Lung (tissue), 12 donors: ENCODE results near the gene ZEB2. TPM values are rescaled to one million over a fixed set of nuclear protein-coding genes. Genes with fewer than 3 reads are reported as not detected.

Source experiments
- ATAC-seq: fragments of 200-7000 bp; cut with Tn5 transposase; one replicate; pipeline ENCODE4 v1.9.1; 2020; ENCODE audit warnings: moderate number of reproducible peaks; ENCODE audit not compliant: insufficient read depth, low FRiP score
- DNase-seq, 3 donors: peaks; one replicate each; pipeline ENCODE4 v3.0.0-alpha.2; 2013 to 2017
- H3K27ac ChIP-seq, 2 donors: one replicate each; pipeline ENCODE4 v1.5.1; 2013; ENCODE audit warnings: mild to moderate bottlenecking in 2 of 2, moderate library complexity in 2 of 2, control low read depth in 1 of 2, inconsistent platforms in 1 of 2, low read depth in 1 of 2, low read length in 1 of 2
- H3K27me3 ChIP-seq, 3 donors: one replicate each; pipeline ENCODE4 v1.5.1; 2013; ENCODE audit warnings: low read length in 2 of 3; ENCODE audit not compliant: control insufficient read depth in 3 of 3, insufficient read depth in 3 of 3
- H3K36me3 ChIP-seq, 4 donors: one replicate each; pipeline ENCODE4 v1.5.1; 2013; ENCODE audit warnings: low read length in 4 of 4, mild to moderate bottlenecking in 1 of 4, moderate library complexity in 1 of 4; ENCODE audit not compliant: control insufficient read depth in 4 of 4, insufficient read depth in 4 of 4
- H3K4me1 ChIP-seq, 5 donors: one replicate each; pipeline ENCODE4 v1.5.1; 2013; ENCODE audit warnings: low read length in 5 of 5, mild to moderate bottlenecking in 2 of 5, moderate library complexity in 1 of 5; ENCODE audit not compliant: control insufficient read depth in 5 of 5, insufficient read depth in 5 of 5
- H3K4me3 ChIP-seq: one replicate; pipeline ENCODE4 v1.5.1; 2013; ENCODE audit warnings: mild to moderate bottlenecking, control low read depth, moderate library complexity
- H3K9ac ChIP-seq, 2 donors: one replicate each; pipeline ENCODE4 v1.5.1; 2013; ENCODE audit warnings: low read length in 2 of 2, control low read depth in 1 of 2; ENCODE audit not compliant: insufficient read depth in 1 of 2
- H3K9me3 ChIP-seq, 4 donors: one replicate each; pipeline ENCODE4 v1.5.1; 2013; ENCODE audit warnings: low read length in 3 of 4, mild to moderate bottlenecking in 1 of 4, moderate library complexity in 1 of 4; ENCODE audit not compliant: control insufficient read depth in 4 of 4, insufficient read depth in 3 of 4
- WGBS, 2 donors: extraction: QIAGEN DNeasy Blood & Tissue Kit; methylation state at CpG; one replicate each; pipeline ENCODE4 v1.1.7; 2013; 5-methylcytosine and 5-hydroxymethylcytosine counted together
- polyA plus RNA-seq, 2 donors: library from polyadenylated mRNA; stranded (reverse); fragments of 200-250 nt; gene quantifications; one replicate each; pipeline ENCODE4 v1.2.1, GENCODE V29; 2013
- total RNA-seq, 2 donors: library from RNA; depleted of rRNA in 1 of 2; stranded (reverse); fragments of >200 nt in 1 of 2; gene quantifications; one replicate each; pipeline ENCODE4 v1.2.1, GENCODE V29; 2014 to 2021
- TF ChIP-seq, protein P1 (sequence below): IDR thresholded peaks from 2 replicates; pipeline ENCODE4 v1.5.1; 2012; ENCODE audit warnings: mild to moderate bottlenecking; ENCODE audit errors: control extremely low read depth, extremely low read depth
- donor health status: control.
- donor health status: control.
- donor health status: Bipolar disorder and iron deficiency.
- donor health status: healthy.
- donor health status: DM: yes; HTN: yes; CAD: no.

ZEB2 gene
- total and polyA plus RNA-seq, 4 donors, result 27.0 to 332 (median 127) TPM

- ATAC-seq, result no peak
- peaks cover 0 to 66% (median 4%) of the 10 kb centered on the region in 3 donors for H3K27me3 ChIP-seq
- no peak overlapping the region for H3K4me3 ChIP-seq
- WGBS, 2 donors, result 30 to 44% methylated on average over 3 of the region's 3 CpGs
- H3K4me1 ChIP-seq, result peaks cover 0 to 78% (median 7%) of the 10 kb centered on the region in 5 donors
- H3K36me3 ChIP-seq, result peaks cover 0 to 47% (median 21%) of the 10 kb centered on the region in 4 donors
- H3K9ac ChIP-seq, result peak overlapping the region; percentile 94 to 100
- H3K27ac ChIP-seq, result peak overlapping the region in 1 of 2 donors; percentile 99
- TF ChIP-seq, protein P1, sequence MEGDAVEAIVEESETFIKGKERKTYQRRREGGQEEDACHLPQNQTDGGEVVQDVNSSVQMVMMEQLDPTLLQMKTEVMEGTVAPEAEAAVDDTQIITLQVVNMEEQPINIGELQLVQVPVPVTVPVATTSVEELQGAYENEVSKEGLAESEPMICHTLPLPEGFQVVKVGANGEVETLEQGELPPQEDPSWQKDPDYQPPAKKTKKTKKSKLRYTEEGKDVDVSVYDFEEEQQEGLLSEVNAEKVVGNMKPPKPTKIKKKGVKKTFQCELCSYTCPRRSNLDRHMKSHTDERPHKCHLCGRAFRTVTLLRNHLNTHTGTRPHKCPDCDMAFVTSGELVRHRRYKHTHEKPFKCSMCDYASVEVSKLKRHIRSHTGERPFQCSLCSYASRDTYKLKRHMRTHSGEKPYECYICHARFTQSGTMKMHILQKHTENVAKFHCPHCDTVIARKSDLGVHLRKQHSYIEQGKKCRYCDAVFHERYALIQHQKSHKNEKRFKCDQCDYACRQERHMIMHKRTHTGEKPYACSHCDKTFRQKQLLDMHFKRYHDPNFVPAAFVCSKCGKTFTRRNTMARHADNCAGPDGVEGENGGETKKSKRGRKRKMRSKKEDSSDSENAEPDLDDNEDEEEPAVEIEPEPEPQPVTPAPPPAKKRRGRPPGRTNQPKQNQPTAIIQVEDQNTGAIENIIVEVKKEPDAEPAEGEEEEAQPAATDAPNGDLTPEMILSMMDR, result no peak
- H3K9me3 ChIP-seq, result no peaks in the 10 kb centered on the region
- DNase-seq, result peak in 2 of 3 donors; percentile 86 to 87
Observed at GRCh38 chr2:144511226-144511810, 8.6 kb downstream of the ZEB2 start.

DNA sequence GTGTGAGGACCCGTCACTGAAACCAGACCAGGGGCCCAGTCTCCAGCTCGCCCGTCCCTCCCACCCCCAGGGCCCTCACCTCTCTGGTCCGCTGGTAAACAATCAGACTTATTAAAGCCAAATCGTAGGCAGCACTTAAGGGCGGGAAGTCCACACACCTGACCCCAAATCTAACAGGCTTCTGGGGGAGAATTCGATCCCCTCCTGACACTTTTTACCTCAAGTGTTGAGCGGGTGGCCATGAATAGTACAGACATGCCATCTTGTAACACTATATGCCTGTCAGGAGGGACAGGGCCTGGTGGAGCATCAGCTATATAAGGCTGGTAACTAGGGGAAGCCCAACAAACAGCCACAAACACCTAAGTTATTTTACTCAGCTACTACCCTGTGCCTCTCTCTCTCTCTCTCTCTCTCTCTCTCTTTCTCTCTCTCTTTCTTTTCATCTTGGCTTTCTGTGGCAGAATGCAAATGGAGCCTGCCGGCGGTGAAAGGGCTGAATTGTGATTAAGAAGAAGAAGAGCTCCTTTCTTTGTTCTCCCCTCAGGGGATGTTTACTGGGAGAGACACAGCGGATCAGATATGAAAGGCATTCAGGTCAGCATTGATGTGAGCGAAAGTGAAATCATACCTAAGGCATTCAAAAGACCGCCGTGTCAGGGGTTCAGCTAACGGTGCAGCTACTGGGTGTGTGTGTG is 9.5 kb downstream of the ZEB2 start:
- peak in 1 of 3 donors; percentile 74 for DNase-seq

DNA sequence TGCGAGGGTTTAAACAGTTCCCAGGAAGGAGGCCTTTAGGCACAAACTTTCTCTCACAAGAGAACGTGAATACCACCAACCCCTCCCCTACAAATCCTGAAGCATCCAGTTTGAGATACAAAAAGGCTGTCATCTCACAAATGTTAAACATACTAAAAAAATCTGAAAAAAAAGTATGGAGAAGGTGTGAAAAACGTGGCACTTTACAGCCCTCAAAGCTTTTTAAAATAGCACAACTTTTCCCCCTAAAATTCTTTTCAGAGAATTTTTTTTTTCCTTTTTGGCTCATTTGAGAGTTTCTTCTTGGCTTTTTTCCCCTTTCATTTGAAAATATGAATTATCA is 10.1 kb downstream of the ZEB2 start:
- Histone ChIP-seq H3K36me3 (peaks cover 0 to 40% (median 16%) of the 10 kb centered on the region in 4 donors), H3K27ac (peak overlapping the region; percentile 90 to 99), H3K9ac (peak overlapping the region in 1 of 2 donors; percentile 100), H3K4me1 (peaks cover 3 to 93% (median 7%) of the 10 kb centered on the region in 5 donors), H3K27me3 (peaks cover 0 to 58% (median 4%) of the 10 kb centered on the region in 3 donors), H3K9me3 (no peaks in the 10 kb centered on the region), H3K4me3 (no peak overlapping the region)
- TF ChIP-seq, protein P1, result no peak
- WGBS, 2 donors, result 30 to 49% methylated on average over 3 of the region's 3 CpGs
- DNase-seq (peak in 1 of 3 donors; percentile 82), ATAC-seq (no peak)

More for the DNA sequence above, 9.5 kb downstream of the ZEB2 start:
- no peak for ATAC-seq
- 36 to 56% methylated on average over 15 of the region's 15 CpGs for WGBS, 2 donors
- TF ChIP-seq, protein P1, result no peak
- H3K9ac ChIP-seq, result peak overlapping the region; percentile 94 to 100
- H3K27me3 ChIP-seq, result peaks cover 0 to 64% (median 4%) of the 10 kb centered on the region in 3 donors
- H3K27ac ChIP-seq, result peak overlapping the region; percentile 90 to 99
- H3K4me1 ChIP-seq, result peaks cover under 1 to 87% (median 7%) of the 10 kb centered on the region in 5 donors
- H3K9me3 ChIP-seq, result no peaks in the 10 kb centered on the region
- no peak overlapping the region for H3K4me3 ChIP-seq
- peaks cover 0 to 46% (median 17%) of the 10 kb centered on the region in 4 donors for H3K36me3 ChIP-seq
